ENCODE measurements around the gene OR1N2. TPM values are rescaled to one million over a fixed set of nuclear protein-coding genes. Genes with fewer than 3 reads are reported as not detected.

OR1N2 gene
- total RNA-seq, 1 experiment from 2014 or later = not detected

GRCh38 chr9:122518841-122519240 lies 34.1 kb upstream of the OR1N2 start, which contains the start of gene OR1J4 (continued):
- no peak for TF ChIP-seq CTCF (IDR thresholded peaks at IDR 0.05)
- TF ChIP-seq ZNF232 (CRISPR knock-in tag; IDR thresholded peaks at IDR 0.05) = no peak

- Mint-ChIP-seq H3K27ac (no peak overlapping the region), H3K4me3 (no peak overlapping the region), H3K36me3 (peaks cover 20% of the 10 kb centered on the region; the same call in 1 of the 2 replicates), H3K4me1 (no peaks in the 10 kb centered on the region), H3K9me3 (peaks cover 33% of the 10 kb centered on the region), H3K27me3 (ENCODE audit: low read depth) (peaks cover 44% of the 10 kb centered on the region)
- ATAC-seq = no peak
- TF ChIP-seq USF1 (CRISPR knock-in tag; IDR thresholded peaks at IDR 0.05) (no peak), ERG (CRISPR knock-in tag; IDR thresholded peaks at IDR 0.05) (no peak)
- ChIA-PET CTCF (no interaction called here), POLR2A (no interaction called here)
- DNase-seq (ENCODE audit: low spot score) = no peak
These were observed 33.5 kb upstream of the OR1N2 start for GRCh38 chr9:122519376-122519775.

GRCh38 chr9:122526602-122527001 lies 26.3 kb upstream of the OR1N2 start:
- H3K27ac Mint-ChIP-seq = no peak overlapping the region
- TF ChIP-seq NFYB (CRISPR knock-in tag; conservative IDR thresholded peaks at IDR 0.05; ENCODE audit: low read depth) (no peak), ZNF281 (CRISPR knock-in tag; IDR thresholded peaks at IDR 0.05) (no peak), ERG (CRISPR knock-in tag; IDR thresholded peaks at IDR 0.05) (no peak), CREM (CRISPR knock-in tag; IDR thresholded peaks at IDR 0.05) (no peak), ZMAT4 (CRISPR knock-in tag; IDR thresholded peaks at IDR 0.05) (no peak), TEAD4 (CRISPR knock-in tag; IDR thresholded peaks at IDR 0.05) (no peak), E2F1 (CRISPR knock-in tag; IDR thresholded peaks at IDR 0.05) (no peak), RORB (CRISPR knock-in tag; IDR thresholded peaks at IDR 0.05) (no peak)
- no peak for ATAC-seq
- peaks cover 45% of the 10 kb centered on the region for H3K36me3 Mint-ChIP-seq
- POLR2A ChIA-PET = no interaction called here
- no peak overlapping the region for H3K4me3 Mint-ChIP-seq
- H3K27me3 Mint-ChIP-seq (ENCODE audit: low read depth) = peaks cover 44% of the 10 kb centered on the region
- CTCF ChIA-PET = no interaction called here
- H3K4me1 Mint-ChIP-seq = no peaks in the 10 kb centered on the region
- H3K9me3 Mint-ChIP-seq = peaks cover 82% of the 10 kb centered on the region
- DNase-seq (ENCODE audit: low spot score) = no peak
